H9 (cell line): ENCODE measurements around the gene TMPRSS6. TPM values are rescaled to one million over a fixed set of nuclear protein-coding genes. Genes with fewer than 3 reads are reported as not detected.

ENCODE experiments used
- DNase-seq: peaks from one replicate; pipeline ENCODE4 v3.0.0-alpha.2; 2017
- H2AFZ ChIP-seq: one replicate; pipeline ENCODE4 v1.6.1; 2013; ENCODE audit warnings: mild to moderate bottlenecking, low read length, control low read depth, moderate library complexity
- H2AK5ac ChIP-seq: 2 replicates; pipeline ENCODE4 v1.6.1; 2013; ENCODE audit warnings: low read length, control low read depth, mixed read lengths; ENCODE audit not compliant: insufficient read length
- H2BK120ac ChIP-seq: one replicate; pipeline ENCODE4 v1.6.1; 2013; ENCODE audit warnings: low read depth, mild to moderate bottlenecking, low read length, control low read depth, inconsistent platforms; ENCODE audit not compliant: poor library complexity, severe bottlenecking
- H2BK12ac ChIP-seq: 2 replicates; pipeline ENCODE4 v1.6.1; 2013; ENCODE audit warnings: low read length, control low read depth, mixed read lengths, low read depth; ENCODE audit not compliant: insufficient read length
- H2BK15ac ChIP-seq: 2 replicates; pipeline ENCODE4 v1.6.1; 2013; ENCODE audit warnings: low read depth, low read length, control low read depth
- H2BK20ac ChIP-seq: one replicate; pipeline ENCODE4 v1.6.1; 2013; ENCODE audit warnings: low read depth, mild to moderate bottlenecking, low read length, control low read depth, inconsistent platforms; ENCODE audit not compliant: poor library complexity, severe bottlenecking
- H2BK5ac ChIP-seq: 2 replicates; pipeline ENCODE4 v1.6.1; 2013; ENCODE audit warnings: low read length, control low read depth, mixed read lengths; ENCODE audit not compliant: insufficient read length
- H3K14ac ChIP-seq: 2 replicates; pipeline ENCODE4 v1.6.1; 2013; ENCODE audit warnings: low read length, control low read depth; ENCODE audit not compliant: insufficient read depth
- H3K18ac ChIP-seq: 2 replicates; pipeline ENCODE4 v1.6.1; 2013; ENCODE audit warnings: low read depth, mild to moderate bottlenecking, mixed read lengths, low read length, control low read depth; ENCODE audit not compliant: insufficient read length
- H3K23ac ChIP-seq: 2 replicates; pipeline ENCODE4 v1.6.1; 2013; ENCODE audit warnings: low read length, control low read depth, mixed read lengths, low read depth; ENCODE audit not compliant: insufficient read length
- H3K23me2 ChIP-seq: 2 replicates; pipeline ENCODE4 v1.6.1; 2013; ENCODE audit warnings: low read depth, mild to moderate bottlenecking, mixed read lengths, low read length, control low read depth; ENCODE audit not compliant: insufficient read length, poor library complexity, severe bottlenecking
- H3K27ac ChIP-seq: 2 replicates; pipeline ENCODE4 v1.5.1; 2013; ENCODE audit warnings: low read length, control low read depth, mixed read lengths, low read depth; ENCODE audit not compliant: insufficient read length
- H3K27me3 ChIP-seq: 2 replicates; pipeline ENCODE4 v1.6.1; 2013; ENCODE audit warnings: low read length, control low read depth, inconsistent platforms; ENCODE audit not compliant: insufficient read depth
- H3K4ac ChIP-seq: 2 replicates; pipeline ENCODE4 v1.6.1; 2013; ENCODE audit warnings: low read depth, mild to moderate bottlenecking, control low read depth, inconsistent platforms, low read length, moderate library complexity
- H3K4me1 ChIP-seq: 2 replicates; pipeline ENCODE4 v1.6.1; 2013; ENCODE audit warnings: low read length, control low read depth, inconsistent platforms; ENCODE audit not compliant: insufficient read depth
- H3K4me2 ChIP-seq: 2 replicates; pipeline ENCODE4 v1.6.1; 2013; ENCODE audit warnings: low read length, control low read depth, mixed read lengths; ENCODE audit not compliant: insufficient read length, insufficient read depth
- H3K56ac ChIP-seq: 2 replicates; pipeline ENCODE4 v1.6.1; 2013; ENCODE audit warnings: low read depth, mild to moderate bottlenecking, mixed read lengths, low read length, control low read depth; ENCODE audit not compliant: insufficient read length
- H3K79me1 ChIP-seq: 2 replicates; pipeline ENCODE4 v1.6.1; 2013; ENCODE audit warnings: low read depth, mild to moderate bottlenecking, moderate library complexity, low read length, control low read depth, inconsistent platforms; ENCODE audit not compliant: insufficient read depth, poor library complexity, severe bottlenecking
- H3K79me2 ChIP-seq: 2 replicates; pipeline ENCODE4 v1.6.1; 2013; ENCODE audit warnings: low read length, control low read depth, inconsistent platforms; ENCODE audit not compliant: insufficient read depth
- H3K9ac ChIP-seq: 2 replicates; pipeline ENCODE4 v1.6.1; 2013; ENCODE audit warnings: low read length, control low read depth, mixed read lengths; ENCODE audit not compliant: insufficient read length; ENCODE audit errors: extremely low read depth
- H3K9me3 ChIP-seq: one replicate; pipeline ENCODE4 v1.6.1; 2013; ENCODE audit warnings: low read depth, low read length, inconsistent platforms; ENCODE audit not compliant: control insufficient read depth
- H3T11ph ChIP-seq: one replicate; pipeline ENCODE4 v1.6.1; 2013; ENCODE audit warnings: mild to moderate bottlenecking, low read length, control low read depth, inconsistent platforms
- H4K20me1 ChIP-seq: one replicate; pipeline ENCODE4 v1.6.1; 2013; ENCODE audit not compliant: control insufficient read depth, insufficient read length, insufficient read depth
- H4K5ac ChIP-seq: 2 replicates; pipeline ENCODE4 v1.6.1; 2013; ENCODE audit warnings: low read depth, mild to moderate bottlenecking, mixed read lengths, low read length, control low read depth; ENCODE audit not compliant: insufficient read length
- H4K8ac ChIP-seq: replicated peaks from 2 replicates; pipeline ENCODE4 v1.6.1; 2013; ENCODE audit warnings: low read length, control low read depth, mixed read lengths, low read depth; ENCODE audit not compliant: insufficient read length
- H4K91ac ChIP-seq: 2 replicates; pipeline ENCODE4 v1.6.1; 2013; ENCODE audit warnings: low read depth, mild to moderate bottlenecking, moderate library complexity, mixed read lengths, low read length, control low read depth; ENCODE audit not compliant: insufficient read length
- H3K27ac Mint-ChIP-seq, 3 experiments: 2 replicates in 2 of 3; 3 replicates in 1 of 3; pipeline ENCODE4 v1.8.0; 2020 to 2021; ENCODE audit warnings: mixed read lengths in 3 of 3, mild to moderate bottlenecking in 1 of 3, moderate library complexity in 1 of 3
- H3K27me3 Mint-ChIP-seq: 2 replicates; pipeline ENCODE4 v1.8.0; 2021; ENCODE audit warnings: low read depth, mild to moderate bottlenecking, moderate library complexity, mixed read lengths
- H3K36me3 Mint-ChIP-seq, 3 experiments: 2 replicates in 2 of 3; 3 replicates in 1 of 3; pipeline ENCODE4 v1.8.0; 2020 to 2021; ENCODE audit warnings: low read depth in 3 of 3, mixed read lengths in 3 of 3; ENCODE audit not compliant: insufficient read depth in 1 of 3
- H3K4me1 Mint-ChIP-seq, 2 experiments: 2 replicates each; pipeline ENCODE4 v1.8.0; 2020; ENCODE audit warnings: mixed read lengths in 2 of 2
- H3K4me3 Mint-ChIP-seq, 2 experiments: 2 replicates in 1 of 2; 3 replicates in 1 of 2; pipeline ENCODE4 v1.8.0; 2020 to 2021; ENCODE audit warnings: mild to moderate bottlenecking in 2 of 2, mixed read lengths in 2 of 2, moderate library complexity in 1 of 2
- H3K9me3 Mint-ChIP-seq, 2 experiments: 2 replicates in 1 of 2; 3 replicates in 1 of 2; pipeline ENCODE4 v1.8.0; 2020; ENCODE audit warnings: mild to moderate bottlenecking in 2 of 2, mixed read lengths in 2 of 2, moderate library complexity in 1 of 2
- CTCF ChIP-seq: fragments of 200-600 bp; sonication (generic); conservative IDR thresholded peaks from 3 replicates; pipeline ENCODE4 v1.8.0; 2021; ENCODE audit warnings: antibody characterized with exemption, mild to moderate bottlenecking
- WGBS: extraction: QIAGEN DNeasy Blood & Tissue Kit; methylation state at CpG from one replicate; pipeline ENCODE4 v1.1.7; 2013; ENCODE audit warnings: missing lambda C conversion rate, low lambda C conversion rate, mixed read lengths; ENCODE audit not compliant: insufficient read length; ENCODE audit errors: extremely low coverage; 5-methylcytosine and 5-hydroxymethylcytosine counted together
- total RNA-seq: library from RNA; stranded (reverse); gene quantifications from 2 replicates; pipeline ENCODE4 v1.2.1, GENCODE V29; 2021

The TMPRSS6 gene
- total RNA-seq, 1 experiment from 2014 or later = not detected

GRCh38 chr22:37045958-37046357, 63.6 kb downstream of the TMPRSS6 start:
- no peak overlapping the region for H3K9ac ChIP-seq
- H3K9me3 ChIP-seq = no peaks in the 10 kb centered on the region
- no peak overlapping the region for H3K27ac Mint-ChIP-seq
- H3T11ph ChIP-seq = no peak overlapping the region
- no peak overlapping the region for H4K91ac ChIP-seq
- H3K9me3 Mint-ChIP-seq = no peaks in the 10 kb centered on the region; a peak in 1 of 5 replicates
- no peak overlapping the region for H3K4ac ChIP-seq
- H2AFZ ChIP-seq = no peak overlapping the region
- H3K56ac ChIP-seq = no peak overlapping the region
- no peaks in the 10 kb centered on the region for H4K20me1 ChIP-seq
- no peak overlapping the region for H3K14ac ChIP-seq
- no peak overlapping the region for H2BK15ac ChIP-seq
- no CpG with 5 or more reads among the region's 4 CpGs for WGBS
- H2BK20ac ChIP-seq = no peak overlapping the region
- peak; percentile 84 for TF ChIP-seq CTCF
- H3K27ac ChIP-seq = no peak overlapping the region
- no peak for DNase-seq
- no peak overlapping the region for H2BK12ac ChIP-seq
- no peak overlapping the region for H3K18ac ChIP-seq
- no peak overlapping the region for H2BK5ac ChIP-seq
- H4K5ac ChIP-seq = no peak overlapping the region
- H2BK120ac ChIP-seq = no peak overlapping the region
- H4K8ac ChIP-seq = no peak overlapping the region
- no peaks in the 10 kb centered on the region; the same call in 1 of the 2 replicates for H3K27me3 ChIP-seq
- H3K79me1 ChIP-seq = no peaks in the 10 kb centered on the region
- no peaks in the 10 kb centered on the region for H3K4me1 ChIP-seq
- no peaks in the 10 kb centered on the region for H3K79me2 ChIP-seq
- H3K27me3 Mint-ChIP-seq = peaks cover 38% of the 10 kb centered on the region
- H2AK5ac ChIP-seq = no peak overlapping the region
- H3K23me2 ChIP-seq = no peaks in the 10 kb centered on the region
- no peak overlapping the region for H3K4me3 Mint-ChIP-seq
- no peak overlapping the region for H3K4me2 ChIP-seq
- no peak overlapping the region for H3K23ac ChIP-seq
- H3K36me3 Mint-ChIP-seq = no peaks in the 10 kb centered on the region
- peaks cover 9 to 19% of the 10 kb centered on the region in 2 experiments for H3K4me1 Mint-ChIP-seq
